Progenitor cell of endocrine pancreas (in vitro differentiated cells): ENCODE data around the gene SMG9. TPM values are rescaled to one million over a fixed set of nuclear protein-coding genes. Genes with fewer than 3 reads are reported as not detected.

ENCODE experiments used
- DNase-seq: peaks from one replicate; pipeline ENCODE4 v3.0.0; 2021; ENCODE audit warnings: low spot score; ENCODE audit not compliant: unreplicated experiment
- H3K27ac Mint-ChIP-seq: 2 replicates; pipeline ENCODE4 v1.8.0; 2021; ENCODE audit warnings: mild to moderate bottlenecking, moderate library complexity, mixed read lengths
- H3K27me3 Mint-ChIP-seq: 2 replicates; pipeline ENCODE4 v1.8.0; 2021; ENCODE audit warnings: mixed read lengths
- H3K36me3 Mint-ChIP-seq: 2 replicates; pipeline ENCODE4 v1.8.0; 2022; ENCODE audit warnings: mixed read lengths; ENCODE audit not compliant: insufficient read depth
- H3K4me1 Mint-ChIP-seq: 2 replicates; pipeline ENCODE4 v1.8.0; 2021; ENCODE audit warnings: low read depth, mixed read lengths
- H3K4me3 Mint-ChIP-seq: 2 replicates; pipeline ENCODE4 v1.8.0; 2021; ENCODE audit warnings: low read depth, mild to moderate bottlenecking, moderate library complexity, mixed read lengths
- H3K9me3 Mint-ChIP-seq: 2 replicates; pipeline ENCODE4 v1.8.0; 2021; ENCODE audit warnings: low read depth, mixed read lengths
- CTCF ChIP-seq: fragments of 200-600 bp; sonication (generic); IDR thresholded peaks from one replicate; pipeline ENCODE4 v1.5.0; 2021; ENCODE audit warnings: antibody characterized with exemption, mild to moderate bottlenecking; ENCODE audit not compliant: unreplicated experiment
- total RNA-seq: library from RNA; stranded (reverse); gene quantifications from 2 replicates; pipeline ENCODE4 v1.2.1, GENCODE V29; 2021

Gene SMG9
- total RNA-seq, 1 donor from 2014 or later, result 78.9 TPM

GRCh38 chr19:43690890-43691289 lies 63.9 kb downstream of the SMG9 start:
- TF ChIP-seq CTCF, result no peak

GRCh38 chr19:43690444-43690843 lies 64.3 kb downstream of the SMG9 start:
- H3K27me3 Mint-ChIP-seq, result peaks cover 20% of the 10 kb centered on the region
- H3K36me3 Mint-ChIP-seq, result no peaks in the 10 kb centered on the region
- no peak overlapping the region for H3K4me3 Mint-ChIP-seq
- peaks cover 9% of the 10 kb centered on the region for H3K9me3 Mint-ChIP-seq
- no peak for TF ChIP-seq CTCF
- no peaks in the 10 kb centered on the region for H3K4me1 Mint-ChIP-seq
- H3K27ac Mint-ChIP-seq, result no peak overlapping the region
- no peak for DNase-seq

More at GRCh38 chr19:43690890-43691289, 63.9 kb downstream of the SMG9 start:
- Mint-ChIP-seq H3K4me1 (no peaks in the 10 kb centered on the region), H3K27ac (no peak overlapping the region), H3K27me3 (peaks cover 18% of the 10 kb centered on the region), H3K9me3 (peaks cover 9% of the 10 kb centered on the region), H3K36me3 (no peaks in the 10 kb centered on the region), H3K4me3 (no peak overlapping the region)
- no peak for DNase-seq

- Mint-ChIP-seq H3K4me1 (no peaks in the 10 kb centered on the region), H3K4me3 (no peak overlapping the region), H3K9me3 (peaks cover 9% of the 10 kb centered on the region), H3K36me3 (no peaks in the 10 kb centered on the region), H3K27me3 (peaks cover 12% of the 10 kb centered on the region), H3K27ac (no peak overlapping the region)
- no peak for TF ChIP-seq CTCF
- no peak for DNase-seq
These were observed 66.6 kb downstream of the SMG9 start for GRCh38 chr19:43688059-43688701.

GRCh38 chr19:43687660-43687997 lies 67.1 kb downstream of the SMG9 start:
- Mint-ChIP-seq H3K4me1 (no peaks in the 10 kb centered on the region), H3K27ac (no peak overlapping the region), H3K4me3 (no peak overlapping the region), H3K36me3 (no peaks in the 10 kb centered on the region), H3K9me3 (peaks cover 9% of the 10 kb centered on the region), H3K27me3 (peaks cover 11% of the 10 kb centered on the region)
- DNase-seq, result no peak
- no peak for TF ChIP-seq CTCF

- no peak for TF ChIP-seq CTCF
- Mint-ChIP-seq H3K27ac (no peak overlapping the region), H3K4me1 (no peaks in the 10 kb centered on the region), H3K9me3 (no peaks in the 10 kb centered on the region), H3K36me3 (no peaks in the 10 kb centered on the region), H3K4me3 (no peak overlapping the region), H3K27me3 (peaks cover 7% of the 10 kb centered on the region)
- DNase-seq, result no peak
These were observed 70.4 kb downstream of the SMG9 start for GRCh38 chr19:43684326-43684725.
